ENCODE data around the gene ZNF76.

Gene ZNF76

GRCh38 chr6:35220711-35221110 is 38.8 kb upstream of the ZNF76 start:
- H3K36me3 ChIP-seq (ENCODE audit: control insufficient read depth, insufficient read depth, low read length): no peaks in the 10 kb centered on the region
- H3K9ac ChIP-seq (ENCODE audit: low read length): no peak overlapping the region
- H3K4me3 ChIP-seq (ENCODE audit: low read length): no peak overlapping the region
- H3K4me1 ChIP-seq (ENCODE audit: control insufficient read depth, insufficient read depth, low read length): no peaks in the 10 kb centered on the region
- no peaks in the 10 kb centered on the region for H3K27me3 ChIP-seq (ENCODE audit: control insufficient read depth, insufficient read depth, low read length)
- no peak overlapping the region for H3K27ac ChIP-seq (ENCODE audit: low read depth, low read length)

GRCh38 chr6:35223396-35223795 is 36.1 kb upstream of the ZNF76 start:
- H3K4me3 ChIP-seq (ENCODE audit: low read length): no peak overlapping the region
- no peaks in the 10 kb centered on the region for H3K4me1 ChIP-seq (ENCODE audit: control insufficient read depth, insufficient read depth, low read length)
- no peak overlapping the region for H3K27ac ChIP-seq (ENCODE audit: low read depth, low read length)
- no peak overlapping the region for H3K9ac ChIP-seq (ENCODE audit: low read length)
- H3K36me3 ChIP-seq (ENCODE audit: control insufficient read depth, insufficient read depth, low read length): no peaks in the 10 kb centered on the region
- H3K27me3 ChIP-seq (ENCODE audit: control insufficient read depth, insufficient read depth, low read length): no peaks in the 10 kb centered on the region

GRCh38 chr6:35224720-35225119 is 34.8 kb upstream of the ZNF76 start:
- H3K27me3 ChIP-seq (ENCODE audit: control insufficient read depth, insufficient read depth, low read length): no peaks in the 10 kb centered on the region
- no peak overlapping the region for H3K9ac ChIP-seq (ENCODE audit: low read length)
- no peak overlapping the region for H3K27ac ChIP-seq (ENCODE audit: low read depth, low read length)
- H3K36me3 ChIP-seq (ENCODE audit: control insufficient read depth, insufficient read depth, low read length): no peaks in the 10 kb centered on the region
- no peaks in the 10 kb centered on the region for H3K4me1 ChIP-seq (ENCODE audit: control insufficient read depth, insufficient read depth, low read length)
- H3K4me3 ChIP-seq (ENCODE audit: low read length): no peak overlapping the region

- H3K4me1 ChIP-seq (ENCODE audit: control insufficient read depth, insufficient read depth, low read length): peaks cover 15% of the 10 kb centered on the region
- H3K9ac ChIP-seq (ENCODE audit: low read length): no peak overlapping the region
- no peaks in the 10 kb centered on the region for H3K27me3 ChIP-seq (ENCODE audit: control insufficient read depth, insufficient read depth, low read length)
- no peaks in the 10 kb centered on the region for H3K36me3 ChIP-seq (ENCODE audit: control insufficient read depth, insufficient read depth, low read length)
- H3K27ac ChIP-seq (ENCODE audit: low read depth, low read length): no peak overlapping the region
- H3K4me3 ChIP-seq (ENCODE audit: low read length): no peak overlapping the region
Observed at GRCh38 chr6:35228481-35228880, 31.1 kb upstream of the ZNF76 start.

- no peaks in the 10 kb centered on the region for H3K27me3 ChIP-seq (ENCODE audit: control insufficient read depth, insufficient read depth, low read length)
- no peaks in the 10 kb centered on the region for H3K36me3 ChIP-seq (ENCODE audit: control insufficient read depth, insufficient read depth, low read length)
- peaks cover 15% of the 10 kb centered on the region for H3K4me1 ChIP-seq (ENCODE audit: control insufficient read depth, insufficient read depth, low read length)
- no peak overlapping the region for H3K4me3 ChIP-seq (ENCODE audit: low read length)
- H3K9ac ChIP-seq (ENCODE audit: low read length): no peak overlapping the region
- H3K27ac ChIP-seq (ENCODE audit: low read depth, low read length): no peak overlapping the region
Observed at GRCh38 chr6:35229304-35229703, 30.2 kb upstream of the ZNF76 start.

- no peaks in the 10 kb centered on the region for H3K27me3 ChIP-seq (ENCODE audit: control insufficient read depth, insufficient read depth, low read length)
- no peak overlapping the region for H3K27ac ChIP-seq (ENCODE audit: low read depth, low read length)
- peaks cover 15% of the 10 kb centered on the region for H3K4me1 ChIP-seq (ENCODE audit: control insufficient read depth, insufficient read depth, low read length)
- no peak overlapping the region for H3K4me3 ChIP-seq (ENCODE audit: low read length)
- H3K9ac ChIP-seq (ENCODE audit: low read length): no peak overlapping the region
- H3K36me3 ChIP-seq (ENCODE audit: control insufficient read depth, insufficient read depth, low read length): no peaks in the 10 kb centered on the region
Observed at GRCh38 chr6:35230498-35230897, 29.0 kb upstream of the ZNF76 start.

- Histone ChIP-seq H3K9ac (ENCODE audit: low read length) (no peak overlapping the region), H3K27ac (ENCODE audit: low read depth, low read length) (no peak overlapping the region), H3K4me3 (ENCODE audit: low read length) (no peak overlapping the region), H3K4me1 (ENCODE audit: control insufficient read depth, insufficient read depth, low read length) (peaks cover 15% of the 10 kb centered on the region), H3K27me3 (ENCODE audit: control insufficient read depth, insufficient read depth, low read length) (no peaks in the 10 kb centered on the region), H3K36me3 (ENCODE audit: control insufficient read depth, insufficient read depth, low read length) (no peaks in the 10 kb centered on the region)
Observed at GRCh38 chr6:35230950-35231349, 28.6 kb upstream of the ZNF76 start.

- Histone ChIP-seq H3K4me3 (ENCODE audit: low read length) (no peak overlapping the region), H3K36me3 (ENCODE audit: control insufficient read depth, insufficient read depth, low read length) (no peaks in the 10 kb centered on the region), H3K27me3 (ENCODE audit: control insufficient read depth, insufficient read depth, low read length) (no peaks in the 10 kb centered on the region), H3K27ac (ENCODE audit: low read depth, low read length) (no peak overlapping the region), H3K9ac (ENCODE audit: low read length) (no peak overlapping the region), H3K4me1 (ENCODE audit: control insufficient read depth, insufficient read depth, low read length) (peaks cover 15% of the 10 kb centered on the region)
Observed at GRCh38 chr6:35231563-35231962, 28.0 kb upstream of the ZNF76 start.

GRCh38 chr6:35234901-35235300 is 24.6 kb upstream of the ZNF76 start:
- no peaks in the 10 kb centered on the region for H3K27me3 ChIP-seq (ENCODE audit: control insufficient read depth, insufficient read depth, low read length)
- H3K9ac ChIP-seq (ENCODE audit: low read length): no peak overlapping the region
- no peak overlapping the region for H3K4me3 ChIP-seq (ENCODE audit: low read length)
- peaks cover 34% of the 10 kb centered on the region for H3K4me1 ChIP-seq (ENCODE audit: control insufficient read depth, insufficient read depth, low read length)
- H3K36me3 ChIP-seq (ENCODE audit: control insufficient read depth, insufficient read depth, low read length): no peaks in the 10 kb centered on the region
- H3K27ac ChIP-seq (ENCODE audit: low read depth, low read length): no peak overlapping the region

- H3K27me3 ChIP-seq (ENCODE audit: control insufficient read depth, insufficient read depth, low read length): no peaks in the 10 kb centered on the region
- no peaks in the 10 kb centered on the region for H3K36me3 ChIP-seq (ENCODE audit: control insufficient read depth, insufficient read depth, low read length)
- H3K4me1 ChIP-seq (ENCODE audit: control insufficient read depth, insufficient read depth, low read length): peaks cover 23% of the 10 kb centered on the region
- no peak overlapping the region for H3K9ac ChIP-seq (ENCODE audit: low read length)
- H3K4me3 ChIP-seq (ENCODE audit: low read length): no peak overlapping the region
- no peak overlapping the region for H3K27ac ChIP-seq (ENCODE audit: low read depth, low read length)
Observed at GRCh38 chr6:35236223-35236622, 23.3 kb upstream of the ZNF76 start.

- Histone ChIP-seq H3K27me3 (ENCODE audit: control insufficient read depth, insufficient read depth, low read length) (no peaks in the 10 kb centered on the region), H3K9ac (ENCODE audit: low read length) (no peak overlapping the region), H3K36me3 (ENCODE audit: control insufficient read depth, insufficient read depth, low read length) (no peaks in the 10 kb centered on the region), H3K27ac (ENCODE audit: low read depth, low read length) (no peak overlapping the region), H3K4me1 (ENCODE audit: control insufficient read depth, insufficient read depth, low read length) (peaks cover 19% of the 10 kb centered on the region), H3K4me3 (ENCODE audit: low read length) (no peak overlapping the region)
Observed at GRCh38 chr6:35237476-35237875, 22.1 kb upstream of the ZNF76 start.

- peaks cover 2% of the 10 kb centered on the region for H3K36me3 ChIP-seq (ENCODE audit: control insufficient read depth, insufficient read depth, low read length)
Observed at GRCh38 chr6:35238843-35239289, 20.7 kb upstream of the ZNF76 start.

GRCh38 chr6:35239581-35239980 is 20.0 kb upstream of the ZNF76 start:
- Histone ChIP-seq H3K27ac (ENCODE audit: low read depth, low read length) (peak overlapping the region; percentile 52), H3K27me3 (ENCODE audit: control insufficient read depth, insufficient read depth, low read length) (no peaks in the 10 kb centered on the region), H3K4me3 (ENCODE audit: low read length) (no peak overlapping the region), H3K36me3 (ENCODE audit: control insufficient read depth, insufficient read depth, low read length) (peaks cover 7% of the 10 kb centered on the region), H3K4me1 (ENCODE audit: control insufficient read depth, insufficient read depth, low read length) (peaks cover 19% of the 10 kb centered on the region), H3K9ac (ENCODE audit: low read length) (no peak overlapping the region)

More at GRCh38 chr6:35238843-35239289, 20.7 kb upstream of the ZNF76 start:
- H3K27me3 ChIP-seq (ENCODE audit: control insufficient read depth, insufficient read depth, low read length): no peaks in the 10 kb centered on the region
- no peak overlapping the region for H3K9ac ChIP-seq (ENCODE audit: low read length)
- no peak overlapping the region for H3K4me3 ChIP-seq (ENCODE audit: low read length)
- H3K27ac ChIP-seq (ENCODE audit: low read depth, low read length): peak overlapping the region; percentile 52
- peaks cover 19% of the 10 kb centered on the region for H3K4me1 ChIP-seq (ENCODE audit: control insufficient read depth, insufficient read depth, low read length)
